Measurements from ENCODE around the gene ACADM.
"Not testable (repeated sequence)": the region's sequence is repeated elsewhere in the genome, so short reads cannot be mapped to it uniquely, and the experiment has no call there.

The ACADM gene

GRCh38 chr1:75771978-75772377 lies 47.5 kb downstream of the ACADM start:
- H3K4me3 ChIP-seq (ENCODE audit: low read depth, low read length) = no peak overlapping the region
- H3K23ac ChIP-seq (ENCODE audit: low read length) = no peak overlapping the region
- H3K4me1 ChIP-seq (ENCODE audit: control insufficient read depth in 1 of 2, insufficient read depth in 2 of 2, low read length in 2 of 2) = no peaks in the 10 kb centered on the region
- WGBS (ENCODE audit: extremely low coverage, insufficient coverage, insufficient read length) = no CpG with 5 or more reads among the region's 3 CpGs
- H3K4me2 ChIP-seq (ENCODE audit: low read length) = no peak overlapping the region
- no peak overlapping the region for H4K12ac ChIP-seq (ENCODE audit: low read depth, low read length)
- H3K18ac ChIP-seq (ENCODE audit: low read length) = no peak overlapping the region
- H3K36me3 ChIP-seq (ENCODE audit: control insufficient read depth in 1 of 2, insufficient read depth in 2 of 2, low read length in 2 of 2) = no peaks in the 10 kb centered on the region
- no peak overlapping the region for H4K8ac ChIP-seq (ENCODE audit: low read depth, low read length)
- no peaks in the 10 kb centered on the region for H3K27me3 ChIP-seq (ENCODE audit: insufficient read depth, low read length)
- no peak overlapping the region for H2AK5ac ChIP-seq (ENCODE audit: low read length)
- H3K9me3 ChIP-seq (ENCODE audit: insufficient read depth, low read depth, low read length) = no peaks in the 10 kb centered on the region
- DNase-seq = no peak
- H3K9ac ChIP-seq (ENCODE audit: low read length) = no peak overlapping the region
- no peak overlapping the region for H2AFZ ChIP-seq (ENCODE audit: insufficient read depth, low read length, poor library complexity)
- no peak overlapping the region for H4K91ac ChIP-seq (ENCODE audit: low read depth, low read length)
- no peak overlapping the region for H2BK120ac ChIP-seq (ENCODE audit: insufficient read depth, low read length, poor library complexity)
- H3K27ac ChIP-seq (ENCODE audit: low read depth, low read length) = no peak overlapping the region
- H3K4ac ChIP-seq (ENCODE audit: low read depth, low read length) = no peak overlapping the region
- H2BK12ac ChIP-seq (ENCODE audit: low read length) = no peak overlapping the region
- H3K79me2 ChIP-seq (ENCODE audit: control insufficient read depth, insufficient read depth, low read length, poor library complexity) = no peaks in the 10 kb centered on the region
- H2BK5ac ChIP-seq (ENCODE audit: low read depth, low read length, poor library complexity) = no peak overlapping the region
- no peaks in the 10 kb centered on the region for H3K79me1 ChIP-seq (ENCODE audit: low read length)
- H3K14ac ChIP-seq (ENCODE audit: low read length) = no peak overlapping the region

GRCh38 chr1:75777812-75778211 lies 53.3 kb downstream of the ACADM start:
- not testable (repeated sequence) for H2BK5ac ChIP-seq (ENCODE audit: low read depth, low read length, poor library complexity); H4K91ac ChIP-seq (ENCODE audit: low read depth, low read length); H3K79me2 ChIP-seq (ENCODE audit: control insufficient read depth, insufficient read depth, low read length, poor library complexity); H3K4ac ChIP-seq (ENCODE audit: low read depth, low read length); H3K27ac ChIP-seq (ENCODE audit: low read depth, low read length); H2AFZ ChIP-seq (ENCODE audit: insufficient read depth, low read length, poor library complexity); H4K8ac ChIP-seq (ENCODE audit: low read depth, low read length); H3K18ac ChIP-seq (ENCODE audit: low read length); H3K79me1 ChIP-seq (ENCODE audit: low read length); H4K12ac ChIP-seq (ENCODE audit: low read depth, low read length); DNase-seq; H3K27me3 ChIP-seq (ENCODE audit: insufficient read depth, low read length); H3K14ac ChIP-seq (ENCODE audit: low read length); H3K23ac ChIP-seq (ENCODE audit: low read length); H3K4me1 ChIP-seq (ENCODE audit: control insufficient read depth in 1 of 2, insufficient read depth in 2 of 2, low read length in 2 of 2); H3K9ac ChIP-seq (ENCODE audit: low read length); H3K36me3 ChIP-seq (ENCODE audit: control insufficient read depth in 1 of 2, insufficient read depth in 2 of 2, low read length in 2 of 2); H3K9me3 ChIP-seq (ENCODE audit: insufficient read depth, low read depth, low read length); H3K4me2 ChIP-seq (ENCODE audit: low read length); H3K4me3 ChIP-seq (ENCODE audit: low read depth, low read length); H2AK5ac ChIP-seq (ENCODE audit: low read length); H2BK12ac ChIP-seq (ENCODE audit: low read length); H2BK120ac ChIP-seq (ENCODE audit: insufficient read depth, low read length, poor library complexity)
- WGBS (ENCODE audit: extremely low coverage, insufficient coverage, insufficient read length) = no CpG with 5 or more reads among the region's 4 CpGs

DNA sequence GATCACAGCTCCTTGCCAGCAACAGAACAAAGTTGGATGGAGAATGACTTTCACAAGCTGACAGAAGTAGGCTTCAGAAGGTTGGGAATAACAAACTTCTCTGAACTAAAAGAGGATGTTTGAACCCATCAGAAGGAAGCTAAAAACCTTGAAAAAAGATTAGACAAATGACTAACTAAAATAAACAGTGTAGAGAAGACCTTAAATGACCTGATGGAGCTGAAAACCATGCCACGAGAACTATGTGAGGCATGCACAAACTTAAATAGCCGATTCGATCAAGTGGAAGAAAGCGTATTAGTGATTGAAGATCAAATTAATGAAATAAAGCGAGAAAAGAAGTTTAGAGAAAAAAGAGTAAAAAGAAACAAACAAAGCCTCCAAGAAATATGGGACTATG lies 54.2 kb downstream of the ACADM start:
- whole genome bisulfite sequencing (ENCODE audit: extremely low coverage, insufficient coverage, insufficient read length) = 97% methylated on average over 3 of the region's 5 CpGs
- not testable (repeated sequence) for DNase-seq; H3K79me1 ChIP-seq (ENCODE audit: low read length); H3K23ac ChIP-seq (ENCODE audit: low read length); H3K9me3 ChIP-seq (ENCODE audit: insufficient read depth, low read depth, low read length); H3K27me3 ChIP-seq (ENCODE audit: insufficient read depth, low read length); H3K4me2 ChIP-seq (ENCODE audit: low read length); H4K91ac ChIP-seq (ENCODE audit: low read depth, low read length); H3K4me1 ChIP-seq (ENCODE audit: control insufficient read depth in 1 of 2, insufficient read depth in 2 of 2, low read length in 2 of 2); H3K9ac ChIP-seq (ENCODE audit: low read length); H3K79me2 ChIP-seq (ENCODE audit: control insufficient read depth, insufficient read depth, low read length, poor library complexity); H3K27ac ChIP-seq (ENCODE audit: low read depth, low read length); H2BK5ac ChIP-seq (ENCODE audit: low read depth, low read length, poor library complexity); H3K4me3 ChIP-seq (ENCODE audit: low read depth, low read length); H2AFZ ChIP-seq (ENCODE audit: insufficient read depth, low read length, poor library complexity); H3K18ac ChIP-seq (ENCODE audit: low read length); H3K14ac ChIP-seq (ENCODE audit: low read length); H4K12ac ChIP-seq (ENCODE audit: low read depth, low read length); H2BK12ac ChIP-seq (ENCODE audit: low read length); H3K36me3 ChIP-seq (ENCODE audit: control insufficient read depth in 1 of 2, insufficient read depth in 2 of 2, low read length in 2 of 2); H2BK120ac ChIP-seq (ENCODE audit: insufficient read depth, low read length, poor library complexity); H3K4ac ChIP-seq (ENCODE audit: low read depth, low read length); H4K8ac ChIP-seq (ENCODE audit: low read depth, low read length); H2AK5ac ChIP-seq (ENCODE audit: low read length)

- WGBS (ENCODE audit: extremely low coverage, insufficient coverage, insufficient read length) = no CpG with 5 or more reads among the region's 4 CpGs
- not testable (repeated sequence) for H3K4me1 ChIP-seq (ENCODE audit: control insufficient read depth in 1 of 2, insufficient read depth in 2 of 2, low read length in 2 of 2)
Observed at GRCh38 chr1:75780183-75780582, 55.7 kb downstream of the ACADM start.

More at GRCh38 chr1:75780183-75780582, 55.7 kb downstream of the ACADM start:
- not testable (repeated sequence) for H2AK5ac ChIP-seq (ENCODE audit: low read length); H3K4me3 ChIP-seq (ENCODE audit: low read depth, low read length); H4K12ac ChIP-seq (ENCODE audit: low read depth, low read length); H3K4ac ChIP-seq (ENCODE audit: low read depth, low read length); H3K27me3 ChIP-seq (ENCODE audit: insufficient read depth, low read length); H3K14ac ChIP-seq (ENCODE audit: low read length); H4K8ac ChIP-seq (ENCODE audit: low read depth, low read length); H3K36me3 ChIP-seq (ENCODE audit: control insufficient read depth in 1 of 2, insufficient read depth in 2 of 2, low read length in 2 of 2); H3K23ac ChIP-seq (ENCODE audit: low read length); H2BK12ac ChIP-seq (ENCODE audit: low read length); H3K27ac ChIP-seq (ENCODE audit: low read depth, low read length); H2BK5ac ChIP-seq (ENCODE audit: low read depth, low read length, poor library complexity); H3K79me2 ChIP-seq (ENCODE audit: control insufficient read depth, insufficient read depth, low read length, poor library complexity); H3K9me3 ChIP-seq (ENCODE audit: insufficient read depth, low read depth, low read length); H3K9ac ChIP-seq (ENCODE audit: low read length); DNase-seq; H3K4me2 ChIP-seq (ENCODE audit: low read length); H2AFZ ChIP-seq (ENCODE audit: insufficient read depth, low read length, poor library complexity); H3K18ac ChIP-seq (ENCODE audit: low read length); H2BK120ac ChIP-seq (ENCODE audit: insufficient read depth, low read length, poor library complexity); H3K79me1 ChIP-seq (ENCODE audit: low read length); H4K91ac ChIP-seq (ENCODE audit: low read depth, low read length)

Measured in trophoblast cell (in vitro differentiated cells and primary cell).